ENCODE results near the gene S100A13.

DNA sequence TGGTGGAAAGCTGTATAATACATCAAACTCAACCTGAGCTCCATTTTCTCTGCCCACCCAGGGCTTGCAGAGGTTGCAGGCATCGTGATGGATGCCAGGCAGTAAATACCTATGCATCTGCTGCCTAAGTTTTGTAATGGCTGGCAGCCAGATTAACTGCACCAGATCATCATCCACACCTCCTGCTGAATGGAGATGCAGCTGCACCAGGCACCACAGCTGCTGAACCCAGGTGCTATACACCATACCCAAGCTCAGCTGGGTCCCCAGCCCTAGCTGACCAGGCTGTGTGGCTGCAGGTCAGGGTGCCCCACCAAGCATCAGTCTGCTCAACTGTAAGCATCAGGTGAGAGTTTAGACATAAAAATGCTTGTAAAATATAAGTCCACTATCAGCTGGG is 24.5 kb upstream of the S100A13 start:
- TF ChIP-seq ZFP3 (CRISPR knock-in tag; IDR thresholded peaks at IDR 0.05) (no peak), RARB (CRISPR knock-in tag; IDR thresholded peaks at IDR 0.05) (no peak), ISL1 (CRISPR knock-in tag; IDR thresholded peaks at IDR 0.05) (no peak), ZNF8 (CRISPR knock-in tag; IDR thresholded peaks at IDR 0.05) (no peak), ZC3H10 (CRISPR knock-in tag; IDR thresholded peaks at IDR 0.05) (no peak), TOX (CRISPR knock-in tag; IDR thresholded peaks at IDR 0.05; ENCODE audit: borderline replicate concordance) (no peak), ZNF70 (CRISPR knock-in tag; IDR thresholded peaks at IDR 0.05) (no peak), ZNF565 (CRISPR knock-in tag; conservative IDR thresholded peaks at IDR 0.05; ENCODE audit: low read depth) (no peak)
- TF ChIP-seq, protein P1, sequence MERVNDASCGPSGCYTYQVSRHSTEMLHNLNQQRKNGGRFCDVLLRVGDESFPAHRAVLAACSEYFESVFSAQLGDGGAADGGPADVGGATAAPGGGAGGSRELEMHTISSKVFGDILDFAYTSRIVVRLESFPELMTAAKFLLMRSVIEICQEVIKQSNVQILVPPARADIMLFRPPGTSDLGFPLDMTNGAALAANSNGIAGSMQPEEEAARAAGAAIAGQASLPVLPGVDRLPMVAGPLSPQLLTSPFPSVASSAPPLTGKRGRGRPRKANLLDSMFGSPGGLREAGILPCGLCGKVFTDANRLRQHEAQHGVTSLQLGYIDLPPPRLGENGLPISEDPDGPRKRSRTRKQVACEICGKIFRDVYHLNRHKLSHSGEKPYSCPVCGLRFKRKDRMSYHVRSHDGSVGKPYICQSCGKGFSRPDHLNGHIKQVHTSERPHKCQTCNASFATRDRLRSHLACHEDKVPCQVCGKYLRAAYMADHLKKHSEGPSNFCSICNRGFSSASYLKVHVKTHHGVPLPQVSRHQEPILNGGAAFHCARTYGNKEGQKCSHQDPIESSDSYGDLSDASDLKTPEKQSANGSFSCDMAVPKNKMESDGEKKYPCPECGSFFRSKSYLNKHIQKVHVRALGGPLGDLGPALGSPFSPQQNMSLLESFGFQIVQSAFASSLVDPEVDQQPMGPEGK (CRISPR knock-in tag; IDR thresholded peaks at IDR 0.05; ENCODE audit: borderline replicate concordance) = no peak
- TF ChIP-seq, protein P2, sequence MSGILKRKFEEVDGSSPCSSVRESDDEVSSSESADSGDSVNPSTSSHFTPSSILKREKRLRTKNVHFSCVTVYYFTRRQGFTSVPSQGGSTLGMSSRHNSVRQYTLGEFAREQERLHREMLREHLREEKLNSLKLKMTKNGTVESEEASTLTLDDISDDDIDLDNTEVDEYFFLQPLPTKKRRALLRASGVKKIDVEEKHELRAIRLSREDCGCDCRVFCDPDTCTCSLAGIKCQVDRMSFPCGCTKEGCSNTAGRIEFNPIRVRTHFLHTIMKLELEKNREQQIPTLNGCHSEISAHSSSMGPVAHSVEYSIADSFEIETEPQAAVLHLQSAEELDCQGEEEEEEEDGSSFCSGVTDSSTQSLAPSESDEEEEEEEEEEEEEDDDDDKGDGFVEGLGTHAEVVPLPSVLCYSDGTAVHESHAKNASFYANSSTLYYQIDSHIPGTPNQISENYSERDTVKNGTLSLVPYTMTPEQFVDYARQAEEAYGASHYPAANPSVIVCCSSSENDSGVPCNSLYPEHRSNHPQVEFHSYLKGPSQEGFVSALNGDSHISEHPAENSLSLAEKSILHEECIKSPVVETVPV (CRISPR knock-in tag; IDR thresholded peaks at IDR 0.05) = no peak
- TF ChIP-seq, protein P3, sequence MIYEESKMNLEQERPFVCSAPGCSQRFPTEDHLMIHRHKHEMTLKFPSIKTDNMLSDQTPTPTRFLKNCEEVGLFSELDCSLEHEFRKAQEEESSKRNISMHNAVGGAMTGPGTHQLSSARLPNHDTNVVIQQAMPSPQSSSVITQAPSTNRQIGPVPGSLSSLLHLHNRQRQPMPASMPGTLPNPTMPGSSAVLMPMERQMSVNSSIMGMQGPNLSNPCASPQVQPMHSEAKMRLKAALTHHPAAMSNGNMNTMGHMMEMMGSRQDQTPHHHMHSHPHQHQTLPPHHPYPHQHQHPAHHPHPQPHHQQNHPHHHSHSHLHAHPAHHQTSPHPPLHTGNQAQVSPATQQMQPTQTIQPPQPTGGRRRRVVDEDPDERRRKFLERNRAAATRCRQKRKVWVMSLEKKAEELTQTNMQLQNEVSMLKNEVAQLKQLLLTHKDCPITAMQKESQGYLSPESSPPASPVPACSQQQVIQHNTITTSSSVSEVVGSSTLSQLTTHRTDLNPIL (CRISPR knock-in tag; IDR thresholded peaks at IDR 0.05; ENCODE audit: low read depth) = no peak
